Lung (tissue), 12 donors: ENCODE results near the gene LRRC74A. TPM values are rescaled to one million over a fixed set of nuclear protein-coding genes. Genes with fewer than 3 reads are reported as not detected.

Experiments used
- ATAC-seq: fragments of 200-7000 bp; cut with Tn5 transposase; one replicate; pipeline ENCODE4 v1.9.1; 2020; ENCODE audit warnings: moderate number of reproducible peaks; ENCODE audit not compliant: insufficient read depth, low FRiP score
- DNase-seq, 3 donors: peaks; one replicate each; pipeline ENCODE4 v3.0.0-alpha.2; 2013 to 2017
- H3K27ac ChIP-seq, 2 donors: one replicate each; pipeline ENCODE4 v1.5.1; 2013; ENCODE audit warnings: mild to moderate bottlenecking in 2 of 2, moderate library complexity in 2 of 2, control low read depth in 1 of 2, inconsistent platforms in 1 of 2, low read depth in 1 of 2, low read length in 1 of 2
- H3K27me3 ChIP-seq, 3 donors: one replicate each; pipeline ENCODE4 v1.5.1; 2013; ENCODE audit warnings: low read length in 2 of 3; ENCODE audit not compliant: control insufficient read depth in 3 of 3, insufficient read depth in 3 of 3
- H3K36me3 ChIP-seq, 4 donors: one replicate each; pipeline ENCODE4 v1.5.1; 2013; ENCODE audit warnings: low read length in 4 of 4, mild to moderate bottlenecking in 1 of 4, moderate library complexity in 1 of 4; ENCODE audit not compliant: control insufficient read depth in 4 of 4, insufficient read depth in 4 of 4
- H3K4me1 ChIP-seq, 5 donors: one replicate each; pipeline ENCODE4 v1.5.1; 2013; ENCODE audit warnings: low read length in 5 of 5, mild to moderate bottlenecking in 2 of 5, moderate library complexity in 1 of 5; ENCODE audit not compliant: control insufficient read depth in 5 of 5, insufficient read depth in 5 of 5
- H3K4me3 ChIP-seq: one replicate; pipeline ENCODE4 v1.5.1; 2013; ENCODE audit warnings: mild to moderate bottlenecking, control low read depth, moderate library complexity
- H3K9ac ChIP-seq, 2 donors: one replicate each; pipeline ENCODE4 v1.5.1; 2013; ENCODE audit warnings: low read length in 2 of 2, control low read depth in 1 of 2; ENCODE audit not compliant: insufficient read depth in 1 of 2
- H3K9me3 ChIP-seq, 4 donors: one replicate each; pipeline ENCODE4 v1.5.1; 2013; ENCODE audit warnings: low read length in 3 of 4, mild to moderate bottlenecking in 1 of 4, moderate library complexity in 1 of 4; ENCODE audit not compliant: control insufficient read depth in 4 of 4, insufficient read depth in 3 of 4
- WGBS, 2 donors: extraction: QIAGEN DNeasy Blood & Tissue Kit; methylation state at CpG; one replicate each; pipeline ENCODE4 v1.1.7; 2013; 5-methylcytosine and 5-hydroxymethylcytosine counted together
- polyA plus RNA-seq, 2 donors: library from polyadenylated mRNA; stranded (reverse); fragments of 200-250 nt; gene quantifications; one replicate each; pipeline ENCODE4 v1.2.1, GENCODE V29; 2013
- total RNA-seq, 2 donors: library from RNA; depleted of rRNA in 1 of 2; stranded (reverse); fragments of >200 nt in 1 of 2; gene quantifications; one replicate each; pipeline ENCODE4 v1.2.1, GENCODE V29; 2014 to 2021
- TF ChIP-seq, protein P1 (sequence below): IDR thresholded peaks from 2 replicates; pipeline ENCODE4 v1.5.1; 2012; ENCODE audit warnings: mild to moderate bottlenecking; ENCODE audit errors: control extremely low read depth, extremely low read depth
- donor health status: control.
- donor health status: control.
- donor health status: Bipolar disorder and iron deficiency.
- donor health status: healthy.
- donor health status: DM: yes; HTN: yes; CAD: no.

The LRRC74A gene
- total and polyA plus RNA-seq, 4 donors, result not detected

DNA sequence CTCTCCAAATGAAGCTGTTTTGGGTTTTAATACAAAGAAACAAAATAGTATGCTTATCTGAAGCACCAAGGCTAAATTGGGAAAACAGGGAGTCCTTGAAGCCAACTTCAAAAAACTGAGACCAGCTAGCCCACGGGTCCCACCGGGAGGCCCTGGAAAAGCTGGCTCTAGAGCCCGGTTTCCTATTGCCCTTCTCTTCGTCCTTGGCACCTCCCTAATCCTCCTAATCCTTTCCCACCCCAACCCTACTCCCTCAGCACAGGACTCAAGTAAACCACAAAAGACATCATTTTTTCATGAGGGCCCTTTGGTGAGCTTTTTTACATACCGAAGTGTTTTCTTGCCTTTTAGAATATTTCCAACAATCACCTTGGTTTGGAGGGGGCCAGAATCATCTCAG is 11.3 kb downstream of the LRRC74A start:
- H3K9me3 ChIP-seq, result no peaks in the 10 kb centered on the region
- H3K36me3 ChIP-seq, result peaks cover 0 to 1% (median 0%) of the 10 kb centered on the region in 4 donors
- H3K9ac ChIP-seq, result no peak overlapping the region
- H3K27me3 ChIP-seq, result peaks cover 0 to 4% (median 0%) of the 10 kb centered on the region in 3 donors
- H3K27ac ChIP-seq, result no peak overlapping the region
- 69 to 86% methylated on average over 5 of the region's 5 CpGs for WGBS, 2 donors
- TF ChIP-seq, protein P1, sequence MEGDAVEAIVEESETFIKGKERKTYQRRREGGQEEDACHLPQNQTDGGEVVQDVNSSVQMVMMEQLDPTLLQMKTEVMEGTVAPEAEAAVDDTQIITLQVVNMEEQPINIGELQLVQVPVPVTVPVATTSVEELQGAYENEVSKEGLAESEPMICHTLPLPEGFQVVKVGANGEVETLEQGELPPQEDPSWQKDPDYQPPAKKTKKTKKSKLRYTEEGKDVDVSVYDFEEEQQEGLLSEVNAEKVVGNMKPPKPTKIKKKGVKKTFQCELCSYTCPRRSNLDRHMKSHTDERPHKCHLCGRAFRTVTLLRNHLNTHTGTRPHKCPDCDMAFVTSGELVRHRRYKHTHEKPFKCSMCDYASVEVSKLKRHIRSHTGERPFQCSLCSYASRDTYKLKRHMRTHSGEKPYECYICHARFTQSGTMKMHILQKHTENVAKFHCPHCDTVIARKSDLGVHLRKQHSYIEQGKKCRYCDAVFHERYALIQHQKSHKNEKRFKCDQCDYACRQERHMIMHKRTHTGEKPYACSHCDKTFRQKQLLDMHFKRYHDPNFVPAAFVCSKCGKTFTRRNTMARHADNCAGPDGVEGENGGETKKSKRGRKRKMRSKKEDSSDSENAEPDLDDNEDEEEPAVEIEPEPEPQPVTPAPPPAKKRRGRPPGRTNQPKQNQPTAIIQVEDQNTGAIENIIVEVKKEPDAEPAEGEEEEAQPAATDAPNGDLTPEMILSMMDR, result no peak
- H3K4me1 ChIP-seq, result peaks cover 0 to 2% (median 0%) of the 10 kb centered on the region in 5 donors
- DNase-seq, result no peak
- ATAC-seq, result no peak
- H3K4me3 ChIP-seq, result no peak overlapping the region

GRCh38 chr14:76842414-76842813 is 16.2 kb downstream of the LRRC74A start:
- Histone ChIP-seq H3K9me3 (no peaks in the 10 kb centered on the region), H3K27me3 (peaks cover 0 to 4% (median 0%) of the 10 kb centered on the region in 3 donors), H3K36me3 (no peaks in the 10 kb centered on the region), H3K9ac (no peak overlapping the region), H3K4me3 (no peak overlapping the region), H3K4me1 (peaks cover 0 to 1% (median 0%) of the 10 kb centered on the region in 5 donors), H3K27ac (no peak overlapping the region)
- DNase-seq, result no peak
- no peak for ATAC-seq
- TF ChIP-seq, protein P1, result no peak

GRCh38 chr14:76844223-76844622 is 18.0 kb downstream of the LRRC74A start:
- Histone ChIP-seq H3K4me1 (peaks cover 0 to 1% (median 0%) of the 10 kb centered on the region in 5 donors), H3K27me3 (peaks cover 0 to under 1% (median 0%) of the 10 kb centered on the region in 3 donors), H3K9ac (no peak overlapping the region), H3K9me3 (no peaks in the 10 kb centered on the region), H3K27ac (peak overlapping the region; percentile 66), H3K36me3 (no peaks in the 10 kb centered on the region), H3K4me3 (no peak overlapping the region)
- DNase-seq, result peak; percentile 36 to 66 (median 45)
- TF ChIP-seq, protein P1, result no peak
- WGBS, 2 donors, result 40 to 45% methylated on average over 9 of the region's 9 CpGs
- peak; percentile 66 for ATAC-seq
